ENCODE data around the gene PLPP7.

- TF ChIP-seq EZH2 (IDR thresholded peaks at IDR 0.05; ENCODE audit: low read depth) (no peak), CTCF (conservative IDR thresholded peaks at IDR 0.05) (no peak)
These were observed 15.3 kb downstream of the PLPP7 start for GRCh38 chr9:131304676-131305355.
